Measurements from ENCODE around the gene KCNMB1. TPM values are rescaled to one million over a fixed set of nuclear protein-coding genes. Genes with fewer than 3 reads are reported as not detected.
A peak's percentile ranks its signal among the peaks of the same experiment; 100 is the strongest.

Gene KCNMB1
- total RNA-seq, 1 experiment from 2014 or later = 0.24 TPM

GRCh38 chr5:170380361-170380951 lies 8.7 kb downstream of the KCNMB1 start:
- no peak for DNase-seq (ENCODE audit: low spot score)
- Mint-ChIP-seq H3K36me3 (peaks cover 7% of the 10 kb centered on the region), H3K4me1 (peaks cover 12% of the 10 kb centered on the region), H3K4me3 (no peak overlapping the region), H3K27ac (no peak overlapping the region), H3K9me3 (peaks cover 10% of the 10 kb centered on the region), H3K27me3 (ENCODE audit: low read depth) (peaks cover 5% of the 10 kb centered on the region)
- ChIA-PET POLR2A (interaction anchor here (0.9 kb wide), 1 partner anchor 16 kb away, joined by 3 read pairs; no protein-coding TSS in a partner anchor), CTCF (interaction anchor here (0.8 to 1.7 kb wide), 4 partner anchors 41 to 251 kb away, joined by 3 to 6 read pairs (median 3); no protein-coding TSS in a partner anchor)
- ATAC-seq = peak; percentile 37
- TF ChIP-seq TP53 (CRISPR knock-in tag; IDR thresholded peaks at IDR 0.05) (no peak), IRF2 (CRISPR knock-in tag; IDR thresholded peaks at IDR 0.05; ENCODE audit: borderline replicate concordance, low read depth) (no peak), ZSCAN18 (CRISPR knock-in tag; IDR thresholded peaks at IDR 0.05) (no peak), FOXP4 (CRISPR knock-in tag; IDR thresholded peaks at IDR 0.05) (no peak), FOXJ3 (CRISPR knock-in tag; IDR thresholded peaks at IDR 0.05; ENCODE audit: borderline replicate concordance) (no peak), SP1 (CRISPR knock-in tag; conservative IDR thresholded peaks at IDR 0.05) (no peak)

- Mint-ChIP-seq H3K4me1 (peaks cover 12% of the 10 kb centered on the region), H3K4me3 (no peak overlapping the region), H3K27me3 (ENCODE audit: low read depth) (peaks cover 5% of the 10 kb centered on the region), H3K36me3 (peaks cover 7% of the 10 kb centered on the region), H3K9me3 (peaks cover 10% of the 10 kb centered on the region), H3K27ac (no peak overlapping the region)
- ChIA-PET CTCF (interaction anchor here (0.6 to 1.6 kb wide), 2 partner anchors 42 to 525 kb away, joined by 3 read pairs; no protein-coding TSS in a partner anchor), POLR2A (no interaction called here)
- ATAC-seq = no peak
- DNase-seq (ENCODE audit: low spot score) = no peak
- TF ChIP-seq USF2 (CRISPR knock-in tag; IDR thresholded peaks at IDR 0.05) (no peak), ATF3 (CRISPR knock-in tag; conservative IDR thresholded peaks at IDR 0.05) (no peak)
These were observed 10.4 kb downstream of the KCNMB1 start for GRCh38 chr5:170378740-170379139.

GRCh38 chr5:170377027-170377426 lies 12.1 kb downstream of the KCNMB1 start:
- Mint-ChIP-seq H3K9me3 (peaks cover 10% of the 10 kb centered on the region), H3K4me1 (peaks cover 4% of the 10 kb centered on the region), H3K27me3 (ENCODE audit: low read depth) (peaks cover 5% of the 10 kb centered on the region), H3K4me3 (no peak overlapping the region), H3K27ac (no peak overlapping the region), H3K36me3 (peaks cover 7% of the 10 kb centered on the region)
- POLR2A ChIA-PET = no interaction called here
- CTCF ChIA-PET = no interaction called here
- ATAC-seq (no peak), DNase-seq (ENCODE audit: low spot score) (no peak)
- TF ChIP-seq IRF2 (CRISPR knock-in tag; IDR thresholded peaks at IDR 0.05; ENCODE audit: borderline replicate concordance, low read depth) = no peak
- TF ChIP-seq ZNF671 (CRISPR knock-in tag; IDR thresholded peaks at IDR 0.05) = no peak
- TF ChIP-seq GTF2I (CRISPR knock-in tag; conservative IDR thresholded peaks at IDR 0.05) = no peak
- no peak for TF ChIP-seq ZNF232 (CRISPR knock-in tag; IDR thresholded peaks at IDR 0.05)
- no peak for TF ChIP-seq NR3C1 (CRISPR knock-in tag; conservative IDR thresholded peaks at IDR 0.05; ENCODE audit: low read depth)
- no peak for TF ChIP-seq ZNF121 (CRISPR knock-in tag; IDR thresholded peaks at IDR 0.05)
- TF ChIP-seq ATF6 (CRISPR knock-in tag; IDR thresholded peaks at IDR 0.05) = no peak
- TF ChIP-seq ZNF281 (CRISPR knock-in tag; IDR thresholded peaks at IDR 0.05) = no peak
- TF ChIP-seq ZNF532 (CRISPR knock-in tag; IDR thresholded peaks at IDR 0.05; ENCODE audit: borderline replicate concordance) = no peak
